Glutamatergic neuron (in vitro differentiated cells): ENCODE measurements around the gene TMBIM6. TPM values are rescaled to one million over a fixed set of nuclear protein-coding genes. Genes with fewer than 3 reads are reported as not detected.
"Not testable (repeated sequence)": the region's sequence is repeated elsewhere in the genome, so short reads cannot be mapped to it uniquely, and the experiment has no call there.

Experiments used
- DNase-seq: peaks from one replicate; pipeline ENCODE4 v3.0.0; 2022
- H3K27ac Mint-ChIP-seq: one replicate; pipeline ENCODE4 v1.8.0; 2020; ENCODE audit warnings: mild to moderate bottlenecking, mixed read lengths, inconsistent platforms; ENCODE audit not compliant: unreplicated experiment
- H3K27me3 Mint-ChIP-seq: one replicate; pipeline ENCODE4 v1.8.0; 2020; ENCODE audit warnings: mild to moderate bottlenecking, moderate library complexity, mixed read lengths, inconsistent platforms; ENCODE audit not compliant: unreplicated experiment
- H3K36me3 Mint-ChIP-seq: one replicate; pipeline ENCODE4 v1.8.0; 2020; ENCODE audit warnings: mild to moderate bottlenecking, mixed read lengths, inconsistent platforms; ENCODE audit not compliant: unreplicated experiment
- H3K4me1 Mint-ChIP-seq: one replicate; pipeline ENCODE4 v1.8.0; 2020; ENCODE audit warnings: mild to moderate bottlenecking, low read depth, mixed read lengths, inconsistent platforms; ENCODE audit not compliant: unreplicated experiment
- H3K4me3 Mint-ChIP-seq: one replicate; pipeline ENCODE4 v1.8.0; 2020; ENCODE audit warnings: mild to moderate bottlenecking, mixed read lengths, inconsistent platforms; ENCODE audit not compliant: unreplicated experiment
- H3K9me3 Mint-ChIP-seq: one replicate; pipeline ENCODE4 v1.8.0; 2020; ENCODE audit warnings: mild to moderate bottlenecking, moderate library complexity, mixed read lengths, inconsistent platforms; ENCODE audit not compliant: unreplicated experiment
- CTCF ChIP-seq: fragments of 200-600 bp; sonication (generic); IDR thresholded peaks from one replicate; pipeline ENCODE4 v1.5.0; 2021; ENCODE audit not compliant: partially characterized antibody, unreplicated experiment
- total RNA-seq: library from RNA; stranded (reverse); fragmentation: NEBNext Ultra II Directional; extraction: Animal tissue kit (Norgen Biotek cat#: 25700); gene quantifications from one replicate; pipeline ENCODE4 v1.2.1, GENCODE V29; 2021; ENCODE audit not compliant: unreplicated experiment

Gene TMBIM6
- total RNA-seq, 1 donor from 2014 or later, result 278 TPM

DNA sequence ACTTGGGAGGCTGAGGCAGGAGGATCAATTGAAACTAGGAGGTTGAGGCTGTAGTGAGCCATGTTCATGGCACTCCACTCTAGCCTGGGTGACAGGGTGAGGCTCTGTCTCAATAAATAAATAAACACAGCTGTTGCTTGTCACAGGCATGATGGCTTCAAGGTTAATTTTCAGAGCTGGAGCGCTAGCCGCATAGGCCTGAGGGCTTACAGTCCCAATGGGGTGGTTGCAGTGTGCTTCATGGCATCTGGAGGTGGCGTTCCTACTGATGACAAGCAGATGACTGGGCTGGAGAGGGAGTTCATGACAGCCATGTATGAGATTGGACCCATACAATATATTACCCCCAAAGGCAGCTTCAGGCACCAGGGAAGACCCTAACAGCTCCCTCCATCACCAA, 32.5 kb upstream of the TMBIM6 start:
- Mint-ChIP-seq H3K27ac (no peak overlapping the region), H3K27me3 (peaks cover 19% of the 10 kb centered on the region), H3K4me3 (no peak overlapping the region), H3K4me1 (peaks cover 13% of the 10 kb centered on the region), H3K36me3 (no peaks in the 10 kb centered on the region), H3K9me3 (peaks cover 11% of the 10 kb centered on the region)
- no peak for DNase-seq
- TF ChIP-seq CTCF, result no peak

DNA sequence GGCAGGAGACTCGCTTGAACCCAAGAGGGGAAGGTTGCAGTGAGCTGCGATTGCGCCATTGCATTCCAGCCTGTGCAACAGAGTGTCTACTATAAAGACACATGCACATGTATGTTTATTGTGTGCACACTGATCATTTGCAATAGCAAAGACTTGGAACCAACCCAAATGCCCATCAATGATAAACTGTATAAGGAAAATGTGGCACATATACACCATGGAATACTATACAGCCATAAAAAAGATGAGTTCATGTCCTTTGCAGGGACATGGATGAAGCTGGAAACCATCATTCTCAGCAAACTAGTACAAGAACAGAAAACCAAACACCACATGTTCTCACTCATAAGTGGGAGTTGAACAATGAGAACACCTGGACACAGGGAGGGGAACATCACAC, 27.4 kb upstream of the TMBIM6 start:
- not testable (repeated sequence) for H3K27me3 Mint-ChIP-seq, H3K9me3 Mint-ChIP-seq, DNase-seq, H3K4me3 Mint-ChIP-seq, H3K4me1 Mint-ChIP-seq, H3K36me3 Mint-ChIP-seq, H3K27ac Mint-ChIP-seq

GRCh38 chr12:49716553-49716952, 24.8 kb upstream of the TMBIM6 start:
- no peaks in the 10 kb centered on the region for H3K36me3 Mint-ChIP-seq
- H3K27ac Mint-ChIP-seq, result no peak overlapping the region
- no peaks in the 10 kb centered on the region for H3K4me1 Mint-ChIP-seq
- DNase-seq, result no peak
- H3K27me3 Mint-ChIP-seq, result no peaks in the 10 kb centered on the region
- no peaks in the 10 kb centered on the region for H3K9me3 Mint-ChIP-seq
- H3K4me3 Mint-ChIP-seq, result no peak overlapping the region
- TF ChIP-seq CTCF, result no peak

DNA sequence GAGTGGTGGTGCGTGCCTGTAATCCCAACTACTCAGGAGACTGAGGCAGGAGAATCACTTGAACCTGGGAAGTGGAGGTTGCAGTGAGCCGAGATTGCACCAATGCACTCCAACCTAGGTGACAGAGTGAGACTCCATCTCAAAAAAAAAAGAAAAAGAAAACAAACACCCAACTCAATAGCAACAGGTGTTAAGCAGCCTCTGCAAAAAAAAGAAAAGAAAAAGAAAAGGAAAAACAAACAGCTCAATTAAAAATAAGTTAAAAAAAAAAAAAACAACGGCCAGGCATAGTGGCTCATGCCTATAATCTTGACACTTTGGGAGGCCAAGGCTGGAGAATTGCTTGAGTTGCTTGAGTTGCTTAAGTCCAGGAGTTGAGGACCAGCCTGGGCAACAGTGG, 23.6 kb upstream of the TMBIM6 start:
- not testable (repeated sequence) for H3K27ac Mint-ChIP-seq, H3K27me3 Mint-ChIP-seq, H3K4me1 Mint-ChIP-seq, H3K4me3 Mint-ChIP-seq, H3K9me3 Mint-ChIP-seq, DNase-seq, H3K36me3 Mint-ChIP-seq

GRCh38 chr12:49720214-49720613, 21.1 kb upstream of the TMBIM6 start:
- H3K36me3 Mint-ChIP-seq, result no peaks in the 10 kb centered on the region
- H3K9me3 Mint-ChIP-seq, result no peaks in the 10 kb centered on the region
- no peaks in the 10 kb centered on the region for H3K4me1 Mint-ChIP-seq
- TF ChIP-seq CTCF, result no peak
- no peak overlapping the region for H3K4me3 Mint-ChIP-seq
- DNase-seq, result no peak
- H3K27me3 Mint-ChIP-seq, result no peaks in the 10 kb centered on the region
- no peak overlapping the region for H3K27ac Mint-ChIP-seq

- not testable (repeated sequence) for DNase-seq, H3K27me3 Mint-ChIP-seq, H3K36me3 Mint-ChIP-seq, H3K4me1 Mint-ChIP-seq, H3K4me3 Mint-ChIP-seq, H3K27ac Mint-ChIP-seq, H3K9me3 Mint-ChIP-seq
Measured at GRCh38 chr12:49721355-49721754, 20.0 kb upstream of the TMBIM6 start.

- no peak for DNase-seq
- H3K27ac Mint-ChIP-seq, result no peak overlapping the region
- TF ChIP-seq CTCF, result no peak
- peaks cover 2% of the 10 kb centered on the region for H3K27me3 Mint-ChIP-seq
- H3K4me3 Mint-ChIP-seq, result no peak overlapping the region
- no peaks in the 10 kb centered on the region for H3K36me3 Mint-ChIP-seq
- H3K4me1 Mint-ChIP-seq, result no peaks in the 10 kb centered on the region
- H3K9me3 Mint-ChIP-seq, result no peaks in the 10 kb centered on the region
Measured at GRCh38 chr12:49728446-49728845, 12.9 kb upstream of the TMBIM6 start.
